HG03575 (cell line): ENCODE results near the gene CACNA2D1.

Experiments used
- ATAC-seq: cut with Tn5 transposase; IDR thresholded peaks from one replicate; pipeline ENCODE4 v1.9.1; 2021; ENCODE audit not compliant: unreplicated experiment, insufficient number of reproducible peaks, low FRiP score; ENCODE audit errors: extremely low read depth

The CACNA2D1 gene

GRCh38 chr7:82443547-82444219 is at the start of gene CACNA2D1:
CACNA2D1 (minus strand) TSS chr7:82443777.
- ATAC-seq: no peak

GRCh38 chr7:82481499-82482097 is 38.0 kb upstream of the CACNA2D1 start:
- no peak for ATAC-seq

- no peak for ATAC-seq
Observed at GRCh38 chr7:82477733-82478515, 34.3 kb upstream of the CACNA2D1 start.

GRCh38 chr7:82472966-82473365 is 29.4 kb upstream of the CACNA2D1 start:
- ATAC-seq: no peak

GRCh38 chr7:82471351-82472020 is 27.9 kb upstream of the CACNA2D1 start:
- ATAC-seq: no peak

GRCh38 chr7:82469207-82469606 is 25.6 kb upstream of the CACNA2D1 start:
- no peak for ATAC-seq

GRCh38 chr7:82468435-82468834 is 24.9 kb upstream of the CACNA2D1 start:
- ATAC-seq: no peak

- no peak for ATAC-seq
Observed at GRCh38 chr7:82467020-82467419, 23.4 kb upstream of the CACNA2D1 start.

GRCh38 chr7:82464372-82464771 is 20.8 kb upstream of the CACNA2D1 start:
- no peak for ATAC-seq

GRCh38 chr7:82455295-82455694 is 11.7 kb upstream of the CACNA2D1 start:
- no peak for ATAC-seq

GRCh38 chr7:82450759-82451158 is 7.2 kb upstream of the CACNA2D1 start:
- no peak for ATAC-seq

GRCh38 chr7:82449910-82450309 is 6.3 kb upstream of the CACNA2D1 start:
- no peak for ATAC-seq

- ATAC-seq: no peak
Observed at GRCh38 chr7:82446897-82447296, 3.3 kb upstream of the CACNA2D1 start.

- no peak for ATAC-seq
Observed at GRCh38 chr7:82445271-82445670, 1.7 kb upstream of the CACNA2D1 start.

- no peak for ATAC-seq
Observed at GRCh38 chr7:82444220-82444909, 788 bp upstream of the CACNA2D1 start.

GRCh38 chr7:82443036-82443546 is 486 bp downstream of the CACNA2D1 start:
- no peak for ATAC-seq

- no peak for ATAC-seq
Observed at GRCh38 chr7:82442492-82443035, 1.0 kb downstream of the CACNA2D1 start.

GRCh38 chr7:82441669-82442478 is 1.7 kb downstream of the CACNA2D1 start:
- no peak for ATAC-seq
